Measurements from ENCODE around the gene EMX1.

Gene EMX1

GRCh38 chr2:72924353-72925240, 7.3 kb downstream of the EMX1 start:
- no peak for DNase-seq (ENCODE audit: extremely low read depth, low read depth)
- TF ChIP-seq, protein P1, sequence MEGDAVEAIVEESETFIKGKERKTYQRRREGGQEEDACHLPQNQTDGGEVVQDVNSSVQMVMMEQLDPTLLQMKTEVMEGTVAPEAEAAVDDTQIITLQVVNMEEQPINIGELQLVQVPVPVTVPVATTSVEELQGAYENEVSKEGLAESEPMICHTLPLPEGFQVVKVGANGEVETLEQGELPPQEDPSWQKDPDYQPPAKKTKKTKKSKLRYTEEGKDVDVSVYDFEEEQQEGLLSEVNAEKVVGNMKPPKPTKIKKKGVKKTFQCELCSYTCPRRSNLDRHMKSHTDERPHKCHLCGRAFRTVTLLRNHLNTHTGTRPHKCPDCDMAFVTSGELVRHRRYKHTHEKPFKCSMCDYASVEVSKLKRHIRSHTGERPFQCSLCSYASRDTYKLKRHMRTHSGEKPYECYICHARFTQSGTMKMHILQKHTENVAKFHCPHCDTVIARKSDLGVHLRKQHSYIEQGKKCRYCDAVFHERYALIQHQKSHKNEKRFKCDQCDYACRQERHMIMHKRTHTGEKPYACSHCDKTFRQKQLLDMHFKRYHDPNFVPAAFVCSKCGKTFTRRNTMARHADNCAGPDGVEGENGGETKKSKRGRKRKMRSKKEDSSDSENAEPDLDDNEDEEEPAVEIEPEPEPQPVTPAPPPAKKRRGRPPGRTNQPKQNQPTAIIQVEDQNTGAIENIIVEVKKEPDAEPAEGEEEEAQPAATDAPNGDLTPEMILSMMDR (IDR thresholded peaks at IDR 0.05; ENCODE audit: low read depth, low read length, missing control alignments) = no peak
- no peak overlapping the region for H3K4me3 ChIP-seq (replicated peaks; ENCODE audit: low read depth, low read length)

DNA sequence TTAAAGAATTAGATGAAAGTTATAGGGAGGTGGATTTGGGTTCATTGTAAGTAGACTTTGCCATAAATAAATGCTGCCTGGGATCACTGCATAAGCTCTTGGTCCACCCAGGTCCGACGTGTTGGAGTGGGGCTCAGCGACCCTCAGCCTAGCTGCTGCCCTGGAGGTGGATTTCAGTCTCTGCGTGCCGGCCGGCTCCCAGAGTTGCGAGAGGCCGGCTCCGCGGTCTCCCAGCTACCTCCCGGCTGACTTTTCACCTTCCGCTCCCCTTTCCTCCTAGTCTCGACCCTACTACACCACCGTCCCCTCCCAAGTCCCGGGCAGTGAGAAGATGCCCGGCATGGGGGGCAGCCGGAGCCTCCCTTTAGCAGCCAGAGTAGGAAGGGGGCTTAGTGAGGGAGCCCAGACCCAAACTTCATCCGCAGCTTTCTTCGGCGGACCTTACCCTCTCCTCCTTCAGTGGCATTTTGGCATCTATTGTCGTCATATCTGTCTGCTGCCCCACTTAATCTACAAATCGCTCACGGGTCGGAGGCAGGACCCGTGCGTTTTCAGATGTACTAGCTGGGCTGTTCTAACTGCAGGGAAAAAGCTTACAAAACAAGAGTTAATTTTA, 8.1 kb downstream of the EMX1 start:
- TF ChIP-seq, protein P1 (IDR thresholded peaks at IDR 0.05; ENCODE audit: low read depth, low read length, missing control alignments) = no peak
- no peak overlapping the region for H3K4me3 ChIP-seq (replicated peaks; ENCODE audit: low read depth, low read length)
- no peak for DNase-seq (ENCODE audit: extremely low read depth, low read depth)

GRCh38 chr2:72926368-72926767, 9.0 kb downstream of the EMX1 start:
- no peak for DNase-seq (ENCODE audit: extremely low read depth, low read depth)
- TF ChIP-seq, protein P1 (IDR thresholded peaks at IDR 0.05; ENCODE audit: low read depth, low read length, missing control alignments) = no peak
- no peak overlapping the region for H3K4me3 ChIP-seq (replicated peaks; ENCODE audit: low read depth, low read length)

DNA sequence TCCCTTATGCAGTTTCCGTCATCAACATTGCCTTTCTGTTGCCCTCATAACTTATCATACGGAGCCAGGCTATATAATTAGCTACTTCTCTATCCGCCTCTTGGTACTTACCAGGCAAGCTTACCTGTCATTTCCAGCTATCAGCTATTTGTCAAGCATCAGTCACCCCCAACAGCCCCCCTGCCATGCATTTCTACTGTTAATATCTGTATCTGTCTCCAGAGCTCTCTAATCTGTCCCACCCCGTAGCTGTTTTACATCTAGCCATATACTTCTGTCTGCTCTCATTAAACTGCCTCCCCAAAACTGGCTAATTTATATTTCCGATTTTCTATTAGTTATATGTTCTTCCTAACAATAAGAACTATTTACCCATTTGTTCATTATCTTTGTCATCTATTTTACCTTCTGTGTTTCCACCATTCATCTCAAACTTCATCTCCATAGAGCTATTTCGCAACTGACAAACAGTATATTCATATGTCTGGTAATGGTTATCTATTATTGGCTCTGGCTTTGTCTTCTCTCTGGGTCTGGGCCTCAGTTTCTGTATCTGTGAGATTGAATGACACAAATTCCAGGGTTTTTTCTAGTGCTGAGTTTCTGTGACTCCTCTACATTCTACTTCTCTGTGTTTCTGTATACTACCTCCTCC, 9.6 kb downstream of the EMX1 start:
- DNase-seq (ENCODE audit: extremely low read depth, low read depth) = no peak
- TF ChIP-seq, protein P1 (IDR thresholded peaks at IDR 0.05; ENCODE audit: low read depth, low read length, missing control alignments) = no peak
- no peak overlapping the region for H3K4me3 ChIP-seq (replicated peaks; ENCODE audit: low read depth, low read length)

GRCh38 chr2:72927619-72928550, 10.6 kb downstream of the EMX1 start:
- TF ChIP-seq, protein P1 (IDR thresholded peaks at IDR 0.05; ENCODE audit: low read depth, low read length, missing control alignments) = no peak
- no peak overlapping the region for H3K4me3 ChIP-seq (replicated peaks; ENCODE audit: low read depth, low read length)
- DNase-seq (ENCODE audit: extremely low read depth, low read depth) = no peak

GRCh38 chr2:72929010-72929409, 11.7 kb downstream of the EMX1 start:
- DNase-seq (ENCODE audit: extremely low read depth, low read depth) = no peak
- no peak overlapping the region for H3K4me3 ChIP-seq (replicated peaks; ENCODE audit: low read depth, low read length)
- TF ChIP-seq, protein P1 (IDR thresholded peaks at IDR 0.05; ENCODE audit: low read depth, low read length, missing control alignments) = no peak
